ENCODE results near the gene NFYB. TPM values are rescaled to one million over a fixed set of nuclear protein-coding genes. Genes with fewer than 3 reads are reported as not detected.

Gene NFYB
- total and polyA plus RNA-seq, 9 of the 15 experiments (the other 6 are each of a cell fraction or from before 2014, with no cell fraction given), result 14.5 to 51.5 (median 32.3) TPM

DNA sequence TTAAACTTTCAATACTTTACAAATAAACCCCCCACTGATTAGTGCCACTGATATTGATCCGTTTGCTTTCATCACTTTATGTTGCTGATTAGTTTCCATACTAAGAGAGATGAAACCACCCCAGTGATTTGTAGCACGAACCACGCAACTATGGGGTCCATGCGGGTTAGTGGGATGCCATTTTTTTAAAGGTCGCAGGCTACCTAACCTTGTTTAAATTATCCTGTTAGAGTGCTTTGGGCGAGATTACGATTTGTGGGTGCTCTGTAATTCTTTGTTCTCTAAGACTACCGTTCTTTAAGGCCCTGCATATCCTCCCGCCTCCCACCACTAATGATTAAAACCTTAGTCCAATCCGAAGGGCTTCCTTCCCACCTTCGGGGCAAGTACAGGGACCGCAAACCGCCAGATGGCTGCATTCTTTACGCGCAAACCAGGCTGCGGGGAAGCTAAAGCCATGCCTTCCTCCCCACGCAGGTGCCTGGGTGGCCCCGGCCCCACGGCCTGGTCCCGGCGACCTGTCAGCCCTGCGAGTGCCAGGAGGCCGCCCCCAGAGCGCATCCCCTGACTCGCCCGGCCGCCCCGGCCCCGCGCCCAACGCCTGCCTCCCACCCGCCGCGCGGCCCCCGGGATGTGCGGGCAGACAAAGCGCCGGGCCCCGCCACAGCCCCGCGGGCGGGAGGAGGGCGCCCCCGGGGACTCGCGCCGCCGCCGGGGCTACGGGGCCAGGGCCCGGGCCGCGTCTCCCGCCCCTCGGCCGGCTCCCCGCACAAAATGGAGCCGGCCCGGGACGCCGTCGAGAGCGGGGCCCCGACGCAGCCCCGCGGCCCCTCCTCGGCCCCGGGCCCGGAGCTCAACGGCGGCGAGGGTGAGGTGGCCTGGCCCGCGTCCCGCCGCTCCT is 759 bp downstream of the NFYB start:
- in situ Hi-C loops (cut with MboI) (no loop called here), intact Hi-C loops (cut with micrococcal nuclease) (no loop called here)
- H3K4me1 ChIP-seq (replicated peaks in 1 of 2; ENCODE audit: control insufficient read depth in 2 of 2, insufficient read depth in 2 of 2, low read length in 2 of 2), result peaks cover 12 to 24% of the 10 kb centered on the region in 2 experiments
- peaks cover 34% of the 10 kb centered on the region for H3K79me2 ChIP-seq (ENCODE audit: control insufficient read depth, insufficient read depth, low read length)
- H3K9me3 ChIP-seq (replicated peaks; ENCODE audit: control insufficient read depth, insufficient read depth, low read depth, low read length), result no peaks in the 10 kb centered on the region
- H3K4me3 ChIP-seq, result peak overlapping the region; percentile 69
- H2AFZ ChIP-seq (ENCODE audit: low read depth, low read length), result peak overlapping the region; percentile 84
- 1% methylated on average over 32 of the region's 78 CpGs for WGBS (ENCODE audit: insufficient coverage, low coverage, missing lambda C conversion rate)
- CTCF ChIA-PET (ENCODE audit: low intra/inter-chr PET ratio), result interaction anchor here (1.1 kb wide), 1 partner anchor 504 kb away, joined by 3 read pairs; no protein-coding TSS in a partner anchor
- FAIRE-seq (no peak), ATAC-seq (peak; percentile 48), DNase-seq (ENCODE audit: extremely low read depth in 1 of 4, low spot score in 3 of 4) (peak; percentile 53 to 71 (median 60))
- H3K27ac ChIP-seq (ENCODE audit: extremely low read depth, low read depth, low read length), result peak overlapping the region; percentile 89
- no peaks in the 10 kb centered on the region for H3K27me3 ChIP-seq (ENCODE audit: control insufficient read depth in 2 of 2, insufficient read depth in 2 of 2, low read length in 2 of 2)
- peak overlapping the region; percentile 90 for H3K4me2 ChIP-seq (ENCODE audit: insufficient read depth, low read length)
- H3K9ac ChIP-seq (ENCODE audit: insufficient read depth in 1 of 2, low read depth in 2 of 2, low read length in 2 of 2), result peak overlapping the region; percentile 89 to 93
- H3K9me1 ChIP-seq (ENCODE audit: control insufficient read depth, insufficient read depth, low read length), result no peaks in the 10 kb centered on the region
- no TSS peak for BruUV-seq (replicated peaks)
- POLR2A ChIA-PET, result interaction anchor here (0.5 to 1.7 kb wide), 14 partner anchors 11 to 610 kb away, joined by 3 to 9 read pairs (median 3); partner anchors contain the start of gene TDG
- H3K36me3 ChIP-seq (ENCODE audit: control insufficient read depth, insufficient read depth, low read length), result peaks cover 28% of the 10 kb centered on the region
- H4K20me1 ChIP-seq (replicated peaks; ENCODE audit: control insufficient read depth, insufficient read depth, low read length), result no peaks in the 10 kb centered on the region
- TF ChIP-seq, protein P1, sequence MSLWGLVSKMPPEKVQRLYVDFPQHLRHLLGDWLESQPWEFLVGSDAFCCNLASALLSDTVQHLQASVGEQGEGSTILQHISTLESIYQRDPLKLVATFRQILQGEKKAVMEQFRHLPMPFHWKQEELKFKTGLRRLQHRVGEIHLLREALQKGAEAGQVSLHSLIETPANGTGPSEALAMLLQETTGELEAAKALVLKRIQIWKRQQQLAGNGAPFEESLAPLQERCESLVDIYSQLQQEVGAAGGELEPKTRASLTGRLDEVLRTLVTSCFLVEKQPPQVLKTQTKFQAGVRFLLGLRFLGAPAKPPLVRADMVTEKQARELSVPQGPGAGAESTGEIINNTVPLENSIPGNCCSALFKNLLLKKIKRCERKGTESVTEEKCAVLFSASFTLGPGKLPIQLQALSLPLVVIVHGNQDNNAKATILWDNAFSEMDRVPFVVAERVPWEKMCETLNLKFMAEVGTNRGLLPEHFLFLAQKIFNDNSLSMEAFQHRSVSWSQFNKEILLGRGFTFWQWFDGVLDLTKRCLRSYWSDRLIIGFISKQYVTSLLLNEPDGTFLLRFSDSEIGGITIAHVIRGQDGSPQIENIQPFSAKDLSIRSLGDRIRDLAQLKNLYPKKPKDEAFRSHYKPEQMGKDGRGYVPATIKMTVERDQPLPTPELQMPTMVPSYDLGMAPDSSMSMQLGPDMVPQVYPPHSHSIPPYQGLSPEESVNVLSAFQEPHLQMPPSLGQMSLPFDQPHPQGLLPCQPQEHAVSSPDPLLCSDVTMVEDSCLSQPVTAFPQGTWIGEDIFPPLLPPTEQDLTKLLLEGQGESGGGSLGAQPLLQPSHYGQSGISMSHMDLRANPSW (CRISPR knock-in tag; IDR thresholded peaks at IDR 0.05), result no peak
- no peak for TF ChIP-seq HDAC6 (IDR thresholded peaks at IDR 0.05; ENCODE audit: low read depth, low read length)
- no peak for TF ChIP-seq ZNF384 (IDR thresholded peaks at IDR 0.05; ENCODE audit: low read depth, low read length)
- peak in 2 of 3 experiments; percentile 9 to 40 for TF ChIP-seq YY1 (IDR thresholded peaks at IDR 0.05; ENCODE audit: borderline replicate concordance in 1 of 3, control insufficient read depth in 1 of 3, extremely low read depth in 1 of 3, insufficient read depth in 3 of 3, insufficient read length in 1 of 3, insufficient replicate concordance in 2 of 3, low read depth in 1 of 3, low read length in 2 of 3)
- TF ChIP-seq, protein P2, sequence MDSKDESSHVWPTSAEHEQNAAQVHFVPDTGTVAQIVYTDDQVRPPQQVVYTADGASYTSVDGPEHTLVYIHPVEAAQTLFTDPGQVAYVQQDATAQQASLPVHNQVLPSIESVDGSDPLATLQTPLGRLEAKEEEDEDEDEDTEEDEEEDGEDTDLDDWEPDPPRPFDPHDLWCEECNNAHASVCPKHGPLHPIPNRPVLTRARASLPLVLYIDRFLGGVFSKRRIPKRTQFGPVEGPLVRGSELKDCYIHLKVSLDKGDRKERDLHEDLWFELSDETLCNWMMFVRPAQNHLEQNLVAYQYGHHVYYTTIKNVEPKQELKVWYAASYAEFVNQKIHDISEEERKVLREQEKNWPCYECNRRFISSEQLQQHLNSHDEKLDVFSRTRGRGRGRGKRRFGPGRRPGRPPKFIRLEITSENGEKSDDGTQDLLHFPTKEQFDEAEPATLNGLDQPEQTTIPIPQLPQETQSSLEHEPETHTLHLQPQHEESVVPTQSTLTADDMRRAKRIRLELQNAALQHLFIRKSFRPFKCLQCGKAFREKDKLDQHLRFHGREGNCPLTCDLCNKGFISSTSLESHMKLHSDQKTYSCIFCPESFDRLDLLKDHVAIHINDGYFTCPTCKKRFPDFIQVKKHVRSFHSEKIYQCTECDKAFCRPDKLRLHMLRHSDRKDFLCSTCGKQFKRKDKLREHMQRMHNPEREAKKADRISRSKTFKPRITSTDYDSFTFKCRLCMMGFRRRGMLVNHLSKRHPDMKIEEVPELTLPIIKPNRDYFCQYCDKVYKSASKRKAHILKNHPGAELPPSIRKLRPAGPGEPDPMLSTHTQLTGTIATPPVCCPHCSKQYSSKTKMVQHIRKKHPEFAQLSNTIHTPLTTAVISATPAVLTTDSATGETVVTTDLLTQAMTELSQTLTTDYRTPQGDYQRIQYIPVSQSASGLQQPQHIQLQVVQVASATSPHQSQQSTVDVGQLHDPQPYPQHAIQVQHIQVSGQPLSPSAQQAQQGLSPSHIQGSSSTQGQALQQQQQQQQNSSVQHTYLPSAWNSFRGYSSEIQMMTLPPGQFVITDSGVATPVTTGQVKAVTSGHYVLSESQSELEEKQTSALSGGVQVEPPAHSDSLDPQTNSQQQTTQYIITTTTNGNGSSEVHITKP (IDR thresholded peaks at IDR 0.05; ENCODE audit: partially characterized antibody), result peak; percentile 33
- TF ChIP-seq, protein P3, sequence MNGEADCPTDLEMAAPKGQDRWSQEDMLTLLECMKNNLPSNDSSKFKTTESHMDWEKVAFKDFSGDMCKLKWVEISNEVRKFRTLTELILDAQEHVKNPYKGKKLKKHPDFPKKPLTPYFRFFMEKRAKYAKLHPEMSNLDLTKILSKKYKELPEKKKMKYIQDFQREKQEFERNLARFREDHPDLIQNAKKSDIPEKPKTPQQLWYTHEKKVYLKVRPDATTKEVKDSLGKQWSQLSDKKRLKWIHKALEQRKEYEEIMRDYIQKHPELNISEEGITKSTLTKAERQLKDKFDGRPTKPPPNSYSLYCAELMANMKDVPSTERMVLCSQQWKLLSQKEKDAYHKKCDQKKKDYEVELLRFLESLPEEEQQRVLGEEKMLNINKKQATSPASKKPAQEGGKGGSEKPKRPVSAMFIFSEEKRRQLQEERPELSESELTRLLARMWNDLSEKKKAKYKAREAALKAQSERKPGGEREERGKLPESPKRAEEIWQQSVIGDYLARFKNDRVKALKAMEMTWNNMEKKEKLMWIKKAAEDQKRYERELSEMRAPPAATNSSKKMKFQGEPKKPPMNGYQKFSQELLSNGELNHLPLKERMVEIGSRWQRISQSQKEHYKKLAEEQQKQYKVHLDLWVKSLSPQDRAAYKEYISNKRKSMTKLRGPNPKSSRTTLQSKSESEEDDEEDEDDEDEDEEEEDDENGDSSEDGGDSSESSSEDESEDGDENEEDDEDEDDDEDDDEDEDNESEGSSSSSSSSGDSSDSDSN (IDR thresholded peaks at IDR 0.05; ENCODE audit: borderline replicate concordance in 1 of 2, low read depth in 2 of 2, low read length in 2 of 2), result 0 out of 4 replicates have a peak, but pooled peaks of 1 of the 2 experiments have one; percentile 27
- no peak for TF ChIP-seq ZNF75A (CRISPR knock-in tag; IDR thresholded peaks at IDR 0.05)
- peak; percentile 21; the same call in 1 of the 2 replicates for TF ChIP-seq ZFX (CRISPR knock-in tag; IDR thresholded peaks at IDR 0.05)
- TF ChIP-seq RBFOX2 (IDR thresholded peaks at IDR 0.05; ENCODE audit: low read depth, low read length), result peak; percentile 78

All from K562 (cell line).